ENCODE data around the gene HDAC11. TPM values are rescaled to one million over a fixed set of nuclear protein-coding genes. Genes with fewer than 3 reads are reported as not detected.

HDAC11 gene
- total RNA-seq, 1 experiment from 2014 or later, result 11.8 TPM

DNA sequence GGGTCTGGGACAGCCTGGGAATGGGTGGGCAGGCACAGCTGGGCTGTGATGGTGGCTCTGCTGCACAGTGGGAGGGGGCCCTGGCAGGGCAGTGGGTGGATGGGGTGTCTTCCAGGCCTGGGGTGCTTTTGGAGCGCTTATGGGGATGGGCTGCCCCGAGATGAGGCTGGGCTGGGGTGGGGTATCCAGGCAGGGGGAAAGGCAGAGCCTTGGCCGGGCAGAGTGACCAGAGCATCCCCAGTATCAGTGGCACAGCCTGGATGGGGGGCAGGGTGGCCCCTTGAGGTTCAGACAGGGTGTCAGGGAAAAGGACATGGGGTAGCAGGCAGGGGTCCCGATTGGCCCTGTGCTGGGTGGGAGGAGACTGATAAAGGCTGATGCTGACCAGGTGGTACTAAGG lies 26.6 kb downstream of the HDAC11 start:
- no peak for DNase-seq
- Mint-ChIP-seq H3K27ac (ENCODE audit: unreplicated experiment) (no peak overlapping the region), H3K4me1 (ENCODE audit: low read depth, unreplicated experiment) (peaks cover 11% of the 10 kb centered on the region), H3K27me3 (ENCODE audit: unreplicated experiment) (no peaks in the 10 kb centered on the region), H3K9me3 (ENCODE audit: low read depth, unreplicated experiment) (no peaks in the 10 kb centered on the region), H3K36me3 (ENCODE audit: insufficient read depth, unreplicated experiment) (no peaks in the 10 kb centered on the region), H3K4me3 (ENCODE audit: low read depth, unreplicated experiment) (no peak overlapping the region)
- intact Hi-C loops (cut with micrococcal nuclease; ENCODE audit: unreplicated experiment), result no loop called here
- TF ChIP-seq, protein P1, sequence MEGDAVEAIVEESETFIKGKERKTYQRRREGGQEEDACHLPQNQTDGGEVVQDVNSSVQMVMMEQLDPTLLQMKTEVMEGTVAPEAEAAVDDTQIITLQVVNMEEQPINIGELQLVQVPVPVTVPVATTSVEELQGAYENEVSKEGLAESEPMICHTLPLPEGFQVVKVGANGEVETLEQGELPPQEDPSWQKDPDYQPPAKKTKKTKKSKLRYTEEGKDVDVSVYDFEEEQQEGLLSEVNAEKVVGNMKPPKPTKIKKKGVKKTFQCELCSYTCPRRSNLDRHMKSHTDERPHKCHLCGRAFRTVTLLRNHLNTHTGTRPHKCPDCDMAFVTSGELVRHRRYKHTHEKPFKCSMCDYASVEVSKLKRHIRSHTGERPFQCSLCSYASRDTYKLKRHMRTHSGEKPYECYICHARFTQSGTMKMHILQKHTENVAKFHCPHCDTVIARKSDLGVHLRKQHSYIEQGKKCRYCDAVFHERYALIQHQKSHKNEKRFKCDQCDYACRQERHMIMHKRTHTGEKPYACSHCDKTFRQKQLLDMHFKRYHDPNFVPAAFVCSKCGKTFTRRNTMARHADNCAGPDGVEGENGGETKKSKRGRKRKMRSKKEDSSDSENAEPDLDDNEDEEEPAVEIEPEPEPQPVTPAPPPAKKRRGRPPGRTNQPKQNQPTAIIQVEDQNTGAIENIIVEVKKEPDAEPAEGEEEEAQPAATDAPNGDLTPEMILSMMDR (IDR thresholded peaks at IDR 0.05; ENCODE audit: unreplicated experiment), result no peak
- CTCF ChIA-PET, result no interaction called here
- BruUV-seq (replicated peaks), result no TSS peak

- peaks cover 11% of the 10 kb centered on the region for H3K4me1 Mint-ChIP-seq (ENCODE audit: low read depth, unreplicated experiment)
These were observed 27.1 kb downstream of the HDAC11 start for GRCh38 chr3:13507247-13507569.

DNA sequence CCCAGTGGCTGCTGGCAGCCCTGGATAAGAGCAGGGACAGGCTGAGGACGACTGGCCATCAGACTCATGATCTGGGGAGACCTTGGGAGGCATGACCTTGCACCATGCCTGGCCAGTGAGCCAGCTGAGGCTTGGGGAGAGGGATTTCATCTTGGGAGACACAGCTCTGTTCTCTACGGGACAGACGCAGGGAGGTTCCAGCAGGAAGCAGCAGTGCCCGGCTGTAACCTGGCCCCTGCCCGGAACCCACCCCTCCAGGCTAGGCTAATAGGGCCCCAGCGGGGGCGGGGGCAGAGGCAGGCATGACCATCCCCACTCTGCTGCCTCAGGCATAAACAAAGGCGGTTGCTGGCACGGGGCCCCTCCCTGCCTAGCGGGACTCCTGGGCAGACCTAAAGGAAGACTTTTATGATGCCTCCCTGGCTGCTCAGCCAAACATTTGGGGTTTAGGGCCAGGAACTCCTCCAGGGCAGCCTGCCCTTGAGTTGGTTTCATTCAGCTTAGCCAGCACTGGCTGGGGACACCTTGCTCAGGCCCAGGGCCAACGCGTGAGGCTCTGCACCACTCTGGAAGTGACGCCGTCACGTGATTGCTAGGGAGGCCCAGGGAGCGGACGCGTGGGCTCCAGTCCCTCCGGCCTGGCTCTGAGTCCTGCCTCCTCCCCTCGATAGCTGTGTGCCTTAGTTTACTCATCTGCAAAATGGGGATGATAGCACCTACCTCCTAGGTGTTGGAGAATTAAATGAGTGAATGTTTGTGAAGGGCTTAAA lies 27.6 kb downstream of the HDAC11 start:
- H3K36me3 Mint-ChIP-seq (ENCODE audit: insufficient read depth, unreplicated experiment), result no peaks in the 10 kb centered on the region
- H3K4me3 Mint-ChIP-seq (ENCODE audit: low read depth, unreplicated experiment), result no peak overlapping the region
- DNase-seq, result no peak
- intact Hi-C loops (cut with micrococcal nuclease; ENCODE audit: unreplicated experiment), result no loop called here
- no peaks in the 10 kb centered on the region for H3K27me3 Mint-ChIP-seq (ENCODE audit: unreplicated experiment)
- no peak overlapping the region for H3K27ac Mint-ChIP-seq (ENCODE audit: unreplicated experiment)
- TF ChIP-seq, protein P1 (IDR thresholded peaks at IDR 0.05; ENCODE audit: unreplicated experiment), result no peak
- CTCF ChIA-PET, result no interaction called here
- BruUV-seq (replicated peaks), result no TSS peak
- no peaks in the 10 kb centered on the region for H3K9me3 Mint-ChIP-seq (ENCODE audit: low read depth, unreplicated experiment)
- peaks cover 11% of the 10 kb centered on the region for H3K4me1 Mint-ChIP-seq (ENCODE audit: low read depth, unreplicated experiment)

More at GRCh38 chr3:13507247-13507569, 27.1 kb downstream of the HDAC11 start:
- intact Hi-C loops (cut with micrococcal nuclease; ENCODE audit: unreplicated experiment), result no loop called here
- TF ChIP-seq, protein P1 (IDR thresholded peaks at IDR 0.05; ENCODE audit: unreplicated experiment), result no peak
- CTCF ChIA-PET, result no interaction called here
- no peak for DNase-seq
- no peaks in the 10 kb centered on the region for H3K9me3 Mint-ChIP-seq (ENCODE audit: low read depth, unreplicated experiment)
- H3K27me3 Mint-ChIP-seq (ENCODE audit: unreplicated experiment), result no peaks in the 10 kb centered on the region
- H3K4me3 Mint-ChIP-seq (ENCODE audit: low read depth, unreplicated experiment), result no peak overlapping the region
- H3K27ac Mint-ChIP-seq (ENCODE audit: unreplicated experiment), result no peak overlapping the region
- no peaks in the 10 kb centered on the region for H3K36me3 Mint-ChIP-seq (ENCODE audit: insufficient read depth, unreplicated experiment)
- no TSS peak for BruUV-seq (replicated peaks)

DNA sequence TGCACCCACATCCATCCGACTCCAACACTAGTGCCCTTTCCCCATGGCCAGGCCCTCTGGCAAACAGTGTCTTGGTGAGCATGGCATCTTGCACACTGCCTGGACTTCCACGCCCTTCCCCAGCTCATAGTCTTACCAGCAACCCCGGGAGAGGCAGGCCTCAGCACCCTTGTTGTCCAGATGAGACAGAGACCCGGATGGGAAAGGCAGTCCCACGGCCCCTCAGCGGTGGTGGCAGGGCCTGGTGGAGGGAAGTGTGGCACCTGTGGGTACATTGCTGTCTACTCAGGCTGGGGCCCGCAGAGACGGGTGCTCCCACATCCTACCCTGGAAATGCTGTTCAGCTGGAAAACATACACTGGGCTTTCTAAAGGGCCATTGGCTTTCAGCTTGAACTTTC lies 28.4 kb downstream of the HDAC11 start:
- Mint-ChIP-seq H3K27ac (ENCODE audit: unreplicated experiment) (no peak overlapping the region), H3K9me3 (ENCODE audit: low read depth, unreplicated experiment) (no peaks in the 10 kb centered on the region), H3K4me3 (ENCODE audit: low read depth, unreplicated experiment) (no peak overlapping the region), H3K36me3 (ENCODE audit: insufficient read depth, unreplicated experiment) (no peaks in the 10 kb centered on the region), H3K4me1 (ENCODE audit: low read depth, unreplicated experiment) (peaks cover 12% of the 10 kb centered on the region), H3K27me3 (ENCODE audit: unreplicated experiment) (no peaks in the 10 kb centered on the region)
- BruUV-seq (replicated peaks), result no TSS peak
- CTCF ChIA-PET, result no interaction called here
- intact Hi-C loops (cut with micrococcal nuclease; ENCODE audit: unreplicated experiment), result no loop called here
- TF ChIP-seq, protein P1 (IDR thresholded peaks at IDR 0.05; ENCODE audit: unreplicated experiment), result no peak
- DNase-seq, result no peak

Data from Calu3 (cell line).